HEK293T (cell line): ENCODE results near the gene SHMT2.

Experiments used
- FOXK2 ChIP-seq: fragments of 450-650 bp; IDR thresholded peaks from 2 replicates; pipeline ENCODE4 v1.6.1; 2016; ENCODE audit warnings: mild to moderate bottlenecking
- FOXM1 ChIP-seq: fragments of 450-650 bp; IDR thresholded peaks from 2 replicates; pipeline ENCODE4 v1.6.1; 2017; ENCODE audit warnings: mild to moderate bottlenecking, borderline replicate concordance
- PKNOX1 ChIP-seq: fragments of 450-650 bp; IDR thresholded peaks from 2 replicates; pipeline ENCODE4 v1.6.1; 2016
- SP1 ChIP-seq: fragments of 450-650 bp; IDR thresholded peaks from 2 replicates; pipeline ENCODE4 v1.6.1; 2017
- SUZ12 ChIP-seq: fragments of 450-650 bp; IDR thresholded peaks from 2 replicates; pipeline ENCODE4 v1.6.1; 2016; ENCODE audit warnings: mild to moderate bottlenecking
- TARDBP ChIP-seq: fragments of 450-650 bp; IDR thresholded peaks from 2 replicates; pipeline ENCODE4 v1.6.1; 2016
- ZNF384 ChIP-seq: fragments of 450-650 bp; IDR thresholded peaks from 2 replicates; pipeline ENCODE4 v1.6.1; 2016

DNA sequence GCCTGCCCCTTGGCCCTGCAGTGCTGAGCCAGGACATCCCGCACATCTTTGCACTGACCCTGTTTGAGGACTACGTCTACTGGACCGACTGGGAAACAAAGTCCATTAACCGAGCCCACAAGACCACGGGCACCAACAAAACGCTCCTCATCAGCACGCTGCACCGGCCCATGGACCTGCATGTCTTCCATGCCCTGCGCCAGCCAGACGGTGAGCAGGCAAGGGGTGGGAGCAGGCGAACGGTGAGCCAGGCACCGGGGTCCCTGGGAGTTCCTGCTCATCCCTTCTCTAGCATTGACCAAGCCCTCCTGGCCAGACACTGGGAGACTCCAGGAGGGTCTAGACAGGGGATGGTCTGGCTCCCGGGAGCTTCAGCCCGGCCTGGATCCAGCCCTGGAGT is 30.3 kb upstream of the SHMT2 start:
- TF ChIP-seq TARDBP (no peak), SP1 (no peak), PKNOX1 (no peak), SUZ12 (no peak), FOXK2 (no peak), FOXM1 (no peak), ZNF384 (no peak)
